BJ (cell line): ENCODE measurements around the gene SBF2. TPM values are rescaled to one million over a fixed set of nuclear protein-coding genes. Genes with fewer than 3 reads are reported as not detected.

Experiments used
- CTCF ChIA-PET: fragments of 350-600 bp; formaldehyde crosslinking; extraction: SDS; loops from one replicate; lab custom pipeline; 2021; ENCODE audit warnings: antibody characterized with exemption, inconsistent platforms; lab: Yijun Ruan, JAX
- POLR2A ChIA-PET: fragments of 300-600 bp; sonication (Branson Sonifier 250); formaldehyde crosslinking; extraction: SDS; loops from one replicate; lab custom pipeline; 2021; ENCODE audit warnings: antibody characterized with exemption; lab: Charles Lee
- DNase-seq: peaks from one replicate; pipeline ENCODE4 v3.0.0-alpha.2; 2011; ENCODE audit warnings: low read depth
- H3K27me3 ChIP-seq: 2 replicates; pipeline ENCODE4 v1.6.0; 2011; ENCODE audit warnings: low read length; ENCODE audit not compliant: control insufficient read depth, insufficient read depth
- H3K36me3 ChIP-seq: 2 replicates; pipeline ENCODE4 v1.5.1; 2011; ENCODE audit warnings: low read length; ENCODE audit not compliant: control insufficient read depth, insufficient read depth
- H3K4me3 ChIP-seq: 2 replicates; pipeline ENCODE4 v1.5.1; 2011; ENCODE audit warnings: low read depth, mild to moderate bottlenecking, control low read depth, low read length
- polyA plus RNA-seq: library from polyadenylated mRNA; depleted of rRNA; stranded (reverse); fragments of >200 nt; gene quantifications from 2 replicates; pipeline ENCODE4 v1.2.3, GENCODE V29; 2011
- TF ChIP-seq, protein P1 (sequence below): IDR thresholded peaks from 2 replicates; pipeline ENCODE4 v1.5.1; 2011; ENCODE audit warnings: low read depth, mild to moderate bottlenecking, control low read depth, inconsistent platforms, low read length, moderate library complexity; ENCODE audit not compliant: insufficient read depth

The SBF2 gene
- polyA plus RNA-seq, 1 experiment = 33.8 TPM

DNA sequence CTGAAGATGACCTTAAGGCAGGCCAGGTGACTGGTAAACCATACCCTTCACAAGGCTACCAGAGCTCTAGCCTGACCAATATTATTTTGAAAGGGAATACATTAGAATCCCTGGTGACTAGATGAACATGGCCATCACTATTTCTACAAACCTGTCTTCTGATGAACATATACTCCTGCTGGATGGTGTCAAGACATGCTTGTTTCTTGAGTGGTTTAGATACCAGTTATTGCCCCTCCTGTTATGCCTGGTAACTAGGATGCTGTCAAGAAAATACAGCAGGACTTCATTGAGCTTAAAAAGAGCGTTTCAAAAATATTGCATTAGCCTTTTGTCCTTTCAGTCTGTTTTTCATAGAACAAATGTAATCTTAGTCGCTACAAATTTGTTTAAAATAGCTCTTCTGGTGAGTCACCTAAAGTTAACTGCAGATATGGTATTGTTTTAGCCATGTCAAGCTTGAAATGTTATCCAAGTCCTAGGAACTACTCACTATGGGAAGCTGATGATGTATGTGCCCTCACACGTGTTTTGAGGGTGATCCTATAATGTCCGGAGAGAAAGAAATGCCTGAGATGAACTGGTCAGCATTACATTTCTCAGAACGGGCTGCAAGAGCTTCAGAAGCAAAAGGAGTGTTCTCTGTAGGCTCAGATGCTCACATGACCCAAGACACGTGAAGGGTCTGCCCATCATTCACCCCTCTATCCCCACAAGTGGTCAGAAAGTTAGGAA is 31.4 kb upstream of the SBF2 start:
- ChIA-PET POLR2A (interaction anchor here (0.5 to 2.7 kb wide), 8 partner anchors 15 to 720 kb away, joined by 3 to 11 read pairs (median 3); no protein-coding TSS in a partner anchor), CTCF (interaction anchor here (0.7 to 4.6 kb wide), 20 partner anchors 11 to 712 kb away, joined by 3 to 48 read pairs (median 4); partner anchors contain the start of gene ADM)
- Histone ChIP-seq H3K36me3 (no peaks in the 10 kb centered on the region), H3K4me3 (no peak overlapping the region), H3K27me3 (no peaks in the 10 kb centered on the region)
- peak; percentile 70 for DNase-seq
- TF ChIP-seq, protein P1, sequence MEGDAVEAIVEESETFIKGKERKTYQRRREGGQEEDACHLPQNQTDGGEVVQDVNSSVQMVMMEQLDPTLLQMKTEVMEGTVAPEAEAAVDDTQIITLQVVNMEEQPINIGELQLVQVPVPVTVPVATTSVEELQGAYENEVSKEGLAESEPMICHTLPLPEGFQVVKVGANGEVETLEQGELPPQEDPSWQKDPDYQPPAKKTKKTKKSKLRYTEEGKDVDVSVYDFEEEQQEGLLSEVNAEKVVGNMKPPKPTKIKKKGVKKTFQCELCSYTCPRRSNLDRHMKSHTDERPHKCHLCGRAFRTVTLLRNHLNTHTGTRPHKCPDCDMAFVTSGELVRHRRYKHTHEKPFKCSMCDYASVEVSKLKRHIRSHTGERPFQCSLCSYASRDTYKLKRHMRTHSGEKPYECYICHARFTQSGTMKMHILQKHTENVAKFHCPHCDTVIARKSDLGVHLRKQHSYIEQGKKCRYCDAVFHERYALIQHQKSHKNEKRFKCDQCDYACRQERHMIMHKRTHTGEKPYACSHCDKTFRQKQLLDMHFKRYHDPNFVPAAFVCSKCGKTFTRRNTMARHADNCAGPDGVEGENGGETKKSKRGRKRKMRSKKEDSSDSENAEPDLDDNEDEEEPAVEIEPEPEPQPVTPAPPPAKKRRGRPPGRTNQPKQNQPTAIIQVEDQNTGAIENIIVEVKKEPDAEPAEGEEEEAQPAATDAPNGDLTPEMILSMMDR = no peak

DNA sequence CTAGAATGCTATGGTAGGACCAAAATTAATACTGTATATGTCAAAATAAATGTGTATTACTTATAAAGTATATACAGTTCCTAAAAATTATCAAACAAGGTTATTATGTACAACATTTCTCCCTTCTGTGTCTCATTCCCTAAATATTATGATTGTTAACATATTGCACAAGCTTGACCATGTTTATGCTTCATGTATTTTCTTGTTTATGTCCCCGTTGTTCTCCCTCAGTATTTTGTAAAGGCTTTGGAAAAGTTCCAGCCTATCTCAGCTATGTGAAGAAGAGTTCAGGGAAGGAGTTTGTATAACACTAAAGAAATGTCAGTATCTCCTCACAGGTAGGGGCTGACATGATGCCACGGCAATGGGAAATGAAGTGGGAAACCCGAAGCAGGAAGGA is 30.5 kb upstream of the SBF2 start:
- TF ChIP-seq, protein P1 = no peak
- no peak overlapping the region for H3K4me3 ChIP-seq
- H3K36me3 ChIP-seq = no peaks in the 10 kb centered on the region
- no peaks in the 10 kb centered on the region for H3K27me3 ChIP-seq
- CTCF ChIA-PET = interaction anchor here (0.6 to 4.6 kb wide), 18 partner anchors 14 to 891 kb away, joined by 3 to 48 read pairs (median 4); partner anchors contain the start of gene ADM
- POLR2A ChIA-PET = interaction anchor here (0.5 to 2.7 kb wide), 4 partner anchors 14 to 446 kb away, joined by 3 to 11 read pairs (median 4); partner anchors contain the start of gene ADM
- no peak for DNase-seq

DNA sequence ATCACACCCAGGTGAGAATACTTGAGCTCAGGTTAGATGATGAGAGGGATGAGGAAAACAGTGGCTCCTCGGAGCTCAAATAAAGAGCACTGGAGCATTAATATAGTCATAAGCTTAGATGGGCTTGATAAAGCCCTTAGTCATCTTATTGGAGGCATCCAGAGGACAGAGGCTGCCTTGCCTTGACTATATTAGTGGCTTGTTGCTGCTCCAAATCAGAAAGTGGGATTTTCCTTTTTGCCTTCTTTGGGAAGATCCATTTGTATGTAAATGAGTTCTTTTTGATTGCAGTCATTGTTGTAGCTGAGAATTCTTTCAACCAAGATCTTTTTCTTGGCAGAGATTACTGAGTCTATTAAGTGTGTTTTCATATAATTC is 29.8 kb upstream of the SBF2 start:
- ChIA-PET POLR2A (interaction anchor here (0.6 to 2.7 kb wide), 2 partner anchors 13 to 21 kb away, joined by 3 to 11 read pairs; no protein-coding TSS in a partner anchor), CTCF (interaction anchor here (0.6 to 4.6 kb wide), 10 partner anchors 14 to 568 kb away, joined by 3 to 48 read pairs (median 6); partner anchors contain the start of gene ADM)
- DNase-seq = no peak

GRCh38 chr11:10322830-10323792 is 29.1 kb upstream of the SBF2 start:
- DNase-seq = peak; percentile 69
- ChIA-PET POLR2A (interaction anchor here (0.6 to 0.7 kb wide), 2 partner anchors 20 to 371 kb away, joined by 3 read pairs; partner anchors contain the start of gene IRAG1), CTCF (interaction anchor here (0.7 to 4.6 kb wide), 13 partner anchors 13 to 713 kb away, joined by 3 to 48 read pairs (median 5); partner anchors contain the start of gene ADM)
- TF ChIP-seq, protein P1 = peak; percentile 47
- Histone ChIP-seq H3K4me3 (no peak overlapping the region), H3K27me3 (no peaks in the 10 kb centered on the region), H3K36me3 (no peaks in the 10 kb centered on the region)

More for the DNA sequence above, 29.8 kb upstream of the SBF2 start:
- no peak overlapping the region for H3K4me3 ChIP-seq
- H3K27me3 ChIP-seq = no peaks in the 10 kb centered on the region
- H3K36me3 ChIP-seq = no peaks in the 10 kb centered on the region
- TF ChIP-seq, protein P1 = no peak
